ENCODE results near the gene TRANK1.

The TRANK1 gene

DNA sequence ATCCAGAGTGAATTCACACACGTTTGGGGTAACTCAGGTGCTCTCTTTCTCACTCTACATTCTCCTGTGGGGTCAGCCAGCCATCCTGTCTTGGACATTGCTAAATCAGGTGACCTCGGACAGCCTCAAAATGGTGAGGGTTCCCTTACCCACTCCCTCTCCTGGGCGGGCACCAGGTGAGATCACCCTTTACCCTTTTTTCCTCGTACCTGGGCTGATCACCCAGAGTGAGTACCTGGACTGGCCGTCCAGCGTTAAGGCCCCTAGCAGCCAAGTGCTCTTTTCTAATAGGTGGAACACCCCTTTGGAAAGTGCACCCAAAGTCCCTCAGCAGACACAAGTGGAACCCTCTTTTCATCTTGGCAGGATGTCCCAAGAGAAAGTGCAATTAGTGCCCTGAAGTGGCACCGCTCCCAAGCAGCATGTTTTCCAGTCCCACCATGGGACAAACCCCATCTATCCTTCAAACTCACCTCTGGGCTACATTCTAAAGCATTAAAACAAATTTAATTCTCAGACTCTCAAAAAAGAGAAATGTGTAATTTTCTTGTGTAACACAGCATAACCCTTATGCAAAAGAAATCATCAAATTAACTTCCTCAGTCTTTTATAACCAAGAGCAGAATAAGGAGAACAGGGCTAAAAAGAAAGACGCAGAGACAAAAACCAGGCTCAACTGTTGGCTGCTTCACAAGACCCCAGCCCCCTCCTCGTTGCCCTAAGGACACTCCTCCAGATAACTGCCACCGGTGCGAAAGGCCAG is 20.7 kb downstream of the TRANK1 start:
- POLR2A ChIA-PET = no interaction called here
- TF ChIP-seq, protein P1, sequence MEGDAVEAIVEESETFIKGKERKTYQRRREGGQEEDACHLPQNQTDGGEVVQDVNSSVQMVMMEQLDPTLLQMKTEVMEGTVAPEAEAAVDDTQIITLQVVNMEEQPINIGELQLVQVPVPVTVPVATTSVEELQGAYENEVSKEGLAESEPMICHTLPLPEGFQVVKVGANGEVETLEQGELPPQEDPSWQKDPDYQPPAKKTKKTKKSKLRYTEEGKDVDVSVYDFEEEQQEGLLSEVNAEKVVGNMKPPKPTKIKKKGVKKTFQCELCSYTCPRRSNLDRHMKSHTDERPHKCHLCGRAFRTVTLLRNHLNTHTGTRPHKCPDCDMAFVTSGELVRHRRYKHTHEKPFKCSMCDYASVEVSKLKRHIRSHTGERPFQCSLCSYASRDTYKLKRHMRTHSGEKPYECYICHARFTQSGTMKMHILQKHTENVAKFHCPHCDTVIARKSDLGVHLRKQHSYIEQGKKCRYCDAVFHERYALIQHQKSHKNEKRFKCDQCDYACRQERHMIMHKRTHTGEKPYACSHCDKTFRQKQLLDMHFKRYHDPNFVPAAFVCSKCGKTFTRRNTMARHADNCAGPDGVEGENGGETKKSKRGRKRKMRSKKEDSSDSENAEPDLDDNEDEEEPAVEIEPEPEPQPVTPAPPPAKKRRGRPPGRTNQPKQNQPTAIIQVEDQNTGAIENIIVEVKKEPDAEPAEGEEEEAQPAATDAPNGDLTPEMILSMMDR (IDR thresholded peaks at IDR 0.05; ENCODE audit: insufficient read depth, low read length, missing control alignments) = no peak
- no peak overlapping the region for H3K4me3 ChIP-seq (ENCODE audit: low read depth, low read length)
- DNase-seq (ENCODE audit: low read depth, low spot score) = no peak
- CTCF ChIA-PET = no interaction called here

DNA sequence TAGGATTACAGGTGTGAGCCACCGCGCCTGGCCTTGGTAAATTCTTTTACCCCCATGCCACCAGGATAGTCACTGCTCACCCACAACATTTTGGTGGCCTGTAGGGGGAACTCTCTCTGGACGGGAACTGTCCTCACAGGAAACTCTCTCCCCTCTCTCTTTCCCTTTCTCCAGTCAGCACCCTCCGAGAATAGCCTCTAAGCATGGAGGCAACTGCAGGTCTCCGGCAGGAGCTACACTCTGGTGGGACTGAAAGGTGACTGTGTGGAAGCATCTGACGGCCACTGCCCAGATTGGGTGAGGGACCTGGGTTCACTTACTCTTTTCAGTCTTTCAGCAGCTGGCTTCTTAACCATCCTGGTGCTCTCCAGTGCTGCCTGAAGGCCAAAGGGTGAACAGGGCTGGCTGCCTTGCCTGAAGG is 21.3 kb downstream of the TRANK1 start:
- CTCF ChIA-PET = interaction anchor here (1.0 to 1.3 kb wide), 2 partner anchors 22 to 35 kb away, joined by 3 read pairs; no protein-coding TSS in a partner anchor
- POLR2A ChIA-PET = no interaction called here
- DNase-seq (ENCODE audit: low read depth, low spot score) = no peak
- no peak overlapping the region for H3K4me3 ChIP-seq (ENCODE audit: low read depth, low read length)
- TF ChIP-seq, protein P1 (IDR thresholded peaks at IDR 0.05; ENCODE audit: insufficient read depth, low read length, missing control alignments) = no peak

DNA sequence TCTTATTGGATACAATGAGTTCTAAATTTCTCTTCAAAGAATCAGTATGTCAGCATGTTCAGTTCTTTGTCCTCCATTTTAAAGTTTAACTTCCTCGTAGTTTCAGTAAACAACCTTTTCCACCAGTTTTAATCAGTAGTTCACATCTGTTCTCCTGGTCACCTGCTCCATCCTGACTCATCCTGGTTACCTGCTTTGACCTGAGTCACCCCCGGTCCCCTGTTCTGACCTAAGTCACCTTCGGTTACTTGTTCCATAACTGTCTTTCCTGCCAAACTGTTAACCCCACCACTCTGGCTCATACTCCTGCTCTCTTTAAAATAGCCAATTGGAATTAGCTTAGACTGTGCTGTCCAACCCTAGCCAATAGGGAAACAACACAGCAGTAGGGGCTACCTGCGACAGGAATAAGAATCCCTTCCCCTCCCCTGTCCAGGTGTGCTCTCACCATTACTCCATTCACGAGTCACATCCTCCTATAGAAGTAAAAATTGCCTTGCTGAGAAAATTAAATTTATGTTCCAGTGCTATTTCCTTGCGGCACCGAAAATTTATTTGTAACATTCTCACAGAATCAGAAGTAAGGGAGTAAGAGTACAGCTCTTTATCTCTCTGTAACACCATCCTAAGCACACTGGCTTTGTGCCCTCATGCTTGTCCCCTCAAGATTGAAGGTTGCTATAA is 23.8 kb downstream of the TRANK1 start:
- DNase-seq (ENCODE audit: low read depth, low spot score) = no peak
- TF ChIP-seq, protein P1 (IDR thresholded peaks at IDR 0.05; ENCODE audit: insufficient read depth, low read length, missing control alignments) = no peak
- no peak overlapping the region for H3K4me3 ChIP-seq (ENCODE audit: low read depth, low read length)
- ChIA-PET CTCF (interaction anchor here (0.9 kb wide), 1 partner anchor 11 kb away, joined by 3 read pairs; no protein-coding TSS in a partner anchor), POLR2A (no interaction called here)

DNA sequence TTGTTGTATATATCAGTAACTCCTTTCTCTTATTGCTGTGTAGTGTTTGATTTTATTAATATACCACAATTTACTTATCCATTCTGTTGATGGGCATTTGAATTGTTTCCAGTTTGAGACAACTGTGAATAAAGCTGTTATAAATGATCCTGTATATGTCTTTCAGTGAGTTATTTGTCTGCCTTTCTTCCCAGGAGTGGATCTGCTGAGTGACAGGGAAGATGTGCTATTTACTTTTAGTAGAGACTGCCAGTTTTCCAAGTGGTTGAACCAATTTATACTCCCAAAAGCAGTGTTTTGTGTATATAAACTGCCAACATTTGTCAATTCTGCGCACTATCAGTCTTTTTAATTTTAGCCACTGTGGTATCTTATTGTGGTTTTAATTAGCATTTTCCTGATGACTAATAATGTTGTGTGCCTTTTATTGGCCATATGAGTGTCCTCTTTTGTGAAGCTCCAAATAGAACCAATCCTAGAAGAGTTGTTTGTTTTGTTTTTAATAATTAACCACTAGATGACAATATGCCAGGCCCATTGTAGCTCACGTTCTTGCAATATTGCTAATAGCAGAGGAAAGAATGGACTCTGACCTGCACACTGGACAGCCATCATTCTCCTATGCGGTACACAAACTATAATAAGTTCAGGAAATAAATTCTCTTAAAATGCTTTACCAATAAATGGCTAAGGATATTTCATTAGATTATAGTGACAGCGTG is 25.3 kb downstream of the TRANK1 start:
- ChIA-PET CTCF (no interaction called here), POLR2A (no interaction called here)
- DNase-seq (ENCODE audit: low read depth, low spot score) = no peak
- TF ChIP-seq, protein P1 (IDR thresholded peaks at IDR 0.05; ENCODE audit: insufficient read depth, low read length, missing control alignments) = no peak
- no peak overlapping the region for H3K4me3 ChIP-seq (ENCODE audit: low read depth, low read length)

DNA sequence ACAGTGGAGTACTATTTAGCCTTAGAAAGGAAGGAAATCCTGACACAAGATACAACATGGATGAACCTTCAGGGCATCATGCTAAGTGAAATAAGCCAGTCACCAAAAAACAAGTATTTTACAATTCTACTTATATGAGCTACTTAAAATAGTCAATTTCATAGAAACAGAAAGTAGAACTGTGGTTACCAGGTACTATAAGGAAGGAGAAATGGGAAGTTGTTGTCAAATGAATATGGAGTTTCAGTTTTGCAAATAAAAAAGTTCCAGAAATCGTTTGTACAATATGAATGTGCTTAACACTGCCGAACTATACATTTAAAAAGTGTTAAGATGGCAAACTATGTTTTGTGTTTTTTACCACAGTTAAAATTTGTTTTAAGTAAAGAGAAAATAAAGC is 26.8 kb downstream of the TRANK1 start:
- TF ChIP-seq, protein P1 (IDR thresholded peaks at IDR 0.05; ENCODE audit: insufficient read depth, low read length, missing control alignments) = no peak
- H3K4me3 ChIP-seq (ENCODE audit: low read depth, low read length) = no peak overlapping the region
- DNase-seq (ENCODE audit: low read depth, low spot score) = no peak
- POLR2A ChIA-PET = no interaction called here
- CTCF ChIA-PET = no interaction called here

All from AG04449 (cell line).